Measurements from ENCODE around the gene PCDH1.

GRCh38 chr5:141805874-141806595, 72.2 kb downstream of the PCDH1 start:
- TF ChIP-seq CTCF (IDR thresholded peaks at IDR 0.05): no peak
- TF ChIP-seq ZFX (IDR thresholded peaks at IDR 0.05; ENCODE audit: borderline replicate concordance): no peak

Measured in 22Rv1 (cell line).